GM23248 (cell line): ENCODE measurements around the gene SMARCA4.

Source experiments
- EZH2 ChIP-seq: fragments of 200-600 bp; sonication (generic); IDR thresholded peaks from 2 replicates; pipeline ENCODE4 v1.6.1; 2018; ENCODE audit warnings: antibody characterized with exemption, mild to moderate bottlenecking; ENCODE audit not compliant: insufficient read depth, poor library complexity, severe bottlenecking
- EZH2phosphoT487 ChIP-seq: fragments of 200-600 bp; sonication (generic); IDR thresholded peaks from 2 replicates; pipeline ENCODE4 v1.6.1; 2018; ENCODE audit warnings: antibody characterized with exemption, moderate library complexity, mild to moderate bottlenecking, low read depth; ENCODE audit not compliant: insufficient read depth

GRCh38 chr19:11102944-11103343 lies 142.1 kb downstream of the SMARCA4 start:
- TF ChIP-seq EZH2 (no peak), EZH2phosphoT487 (no peak)
